Fibroblast of peridontal ligament (primary cell): ENCODE measurements around the gene SLC25A11.

Experiments
- DNase-seq: peaks from one replicate; pipeline ENCODE4 v3.0.0-alpha.2; 2010; ENCODE audit errors: extremely low read depth

The SLC25A11 gene

GRCh38 chr17:4895657-4896331, 44.1 kb downstream of the SLC25A11 start:
- DNase-seq = no peak

- DNase-seq = no peak
Observed at GRCh38 chr17:4895121-4895520, 44.7 kb downstream of the SLC25A11 start.

GRCh38 chr17:4893721-4894560, 45.9 kb downstream of the SLC25A11 start:
- no peak for DNase-seq

GRCh38 chr17:4893272-4893671, 46.6 kb downstream of the SLC25A11 start:
- DNase-seq = no peak

- DNase-seq = no peak
Observed at GRCh38 chr17:4892499-4893221, 47.2 kb downstream of the SLC25A11 start.

GRCh38 chr17:4891411-4892410, 48.1 kb downstream of the SLC25A11 start:
- DNase-seq = no peak

GRCh38 chr17:4887581-4887980, 52.3 kb downstream of the SLC25A11 start:
- no peak for DNase-seq
